ENCODE measurements around the gene PLEKHA7.

Gene PLEKHA7

GRCh38 chr11:16800382-16800781 lies 213.8 kb downstream of the PLEKHA7 start:
- DNase-seq (ENCODE audit: extremely low read depth, insufficient read length): no peak
- Histone ChIP-seq H3K4me3 (replicated peaks; ENCODE audit: low read depth, low read length) (no peak overlapping the region), H3K27me3 (replicated peaks; ENCODE audit: control insufficient read depth, insufficient read depth, low read length) (no peaks in the 10 kb centered on the region), H3K36me3 (ENCODE audit: control insufficient read depth, insufficient read depth, low read length) (no peaks in the 10 kb centered on the region)
- no peak for TF ChIP-seq CTCF (IDR thresholded peaks at IDR 0.05; ENCODE audit: insufficient read depth, low read length, poor library complexity, severe bottlenecking)

- H3K4me3 ChIP-seq (replicated peaks; ENCODE audit: low read depth, low read length): no peak overlapping the region
- no peaks in the 10 kb centered on the region for H3K27me3 ChIP-seq (replicated peaks; ENCODE audit: control insufficient read depth, insufficient read depth, low read length)
- no peaks in the 10 kb centered on the region for H3K36me3 ChIP-seq (ENCODE audit: control insufficient read depth, insufficient read depth, low read length)
- TF ChIP-seq CTCF (IDR thresholded peaks at IDR 0.05; ENCODE audit: insufficient read depth, low read length, poor library complexity, severe bottlenecking): no peak
- no peak for DNase-seq (ENCODE audit: extremely low read depth, insufficient read length)
Measured at GRCh38 chr11:16799890-16800289, 214.3 kb downstream of the PLEKHA7 start.

GRCh38 chr11:16799221-16799620 lies 215.0 kb downstream of the PLEKHA7 start:
- no peaks in the 10 kb centered on the region for H3K27me3 ChIP-seq (replicated peaks; ENCODE audit: control insufficient read depth, insufficient read depth, low read length)
- no peak for TF ChIP-seq CTCF (IDR thresholded peaks at IDR 0.05; ENCODE audit: insufficient read depth, low read length, poor library complexity, severe bottlenecking)
- DNase-seq (ENCODE audit: extremely low read depth, insufficient read length): no peak
- no peak overlapping the region for H3K4me3 ChIP-seq (replicated peaks; ENCODE audit: low read depth, low read length)
- H3K36me3 ChIP-seq (ENCODE audit: control insufficient read depth, insufficient read depth, low read length): no peaks in the 10 kb centered on the region

GRCh38 chr11:16797776-16798175 lies 216.4 kb downstream of the PLEKHA7 start:
- DNase-seq (ENCODE audit: extremely low read depth, insufficient read length): no peak
- H3K4me3 ChIP-seq (replicated peaks; ENCODE audit: low read depth, low read length): no peak overlapping the region
- H3K36me3 ChIP-seq (ENCODE audit: control insufficient read depth, insufficient read depth, low read length): no peaks in the 10 kb centered on the region
- H3K27me3 ChIP-seq (replicated peaks; ENCODE audit: control insufficient read depth, insufficient read depth, low read length): peaks cover 1% of the 10 kb centered on the region; the same call in 1 of the 2 replicates
- no peak for TF ChIP-seq CTCF (IDR thresholded peaks at IDR 0.05; ENCODE audit: insufficient read depth, low read length, poor library complexity, severe bottlenecking)

- H3K36me3 ChIP-seq (ENCODE audit: control insufficient read depth, insufficient read depth, low read length): no peaks in the 10 kb centered on the region
Measured at GRCh38 chr11:16796311-16796710, 217.9 kb downstream of the PLEKHA7 start.

More at GRCh38 chr11:16796311-16796710, 217.9 kb downstream of the PLEKHA7 start:
- TF ChIP-seq CTCF (IDR thresholded peaks at IDR 0.05; ENCODE audit: insufficient read depth, low read length, poor library complexity, severe bottlenecking): no peak
- DNase-seq (ENCODE audit: extremely low read depth, insufficient read length): no peak
- Histone ChIP-seq H3K4me3 (replicated peaks; ENCODE audit: low read depth, low read length) (no peak overlapping the region), H3K27me3 (replicated peaks; ENCODE audit: control insufficient read depth, insufficient read depth, low read length) (peaks cover 1% of the 10 kb centered on the region; the same call in 1 of the 2 replicates)

Data from GM06990 (cell line).